Tibial nerve (tissue), 4 donors: ENCODE results near the gene OSBPL5. TPM values are rescaled to one million over a fixed set of nuclear protein-coding genes. Genes with fewer than 3 reads are reported as not detected.

ENCODE experiments used
- DNase-seq, 2 donors: peaks; one replicate each; pipeline ENCODE4 v3.0.0-alpha.2; 2019; ENCODE audit warnings: low spot score in 2 of 2
- H3K27ac ChIP-seq, 4 donors: fragments of 200-600 bp; sonication (generic) in 3 of 4; one replicate each; pipeline ENCODE4 v1.5.1; 2017 to 2019; ENCODE audit warnings: mild to moderate bottlenecking in 1 of 4
- H3K27me3 ChIP-seq, 2 donors: fragments of 200-600 bp; sonication (generic) in 1 of 2; one replicate each; pipeline versions ENCODE4 v1.5.1 to v1.6.0; 2017 to 2019
- H3K36me3 ChIP-seq, 3 donors: fragments of 200-600 bp; sonication (generic); one replicate each; pipeline ENCODE4 v1.5.1; 2018 to 2019
- H3K4me1 ChIP-seq, 4 donors: fragments of 200-600 bp; sonication (generic) in 3 of 4; one replicate each; pipeline ENCODE4 v1.5.1; 2017 to 2019
- H3K4me3 ChIP-seq, 4 donors: fragments of 200-600 bp; sonication (generic) in 3 of 4; one replicate each; pipeline ENCODE4 v1.5.1; 2017 to 2019; ENCODE audit warnings: mild to moderate bottlenecking in 1 of 4, moderate library complexity in 1 of 4
- H3K9me3 ChIP-seq, 4 donors: fragments of 200-600 bp; sonication (generic) in 3 of 4; one replicate each; pipeline ENCODE4 v1.5.1; 2017 to 2019
- EP300 ChIP-seq, 2 donors: sonication (generic); formaldehyde crosslinking; IDR thresholded peaks; one replicate each; pipeline ENCODE4 v1.6.1; 2017; ENCODE audit warnings: antibody characterized with exemption in 2 of 2, mild to moderate bottlenecking in 1 of 2
- POLR2A ChIP-seq, 2 donors: fragments of 450-650 bp; IDR thresholded peaks; one replicate each; pipeline ENCODE4 v1.6.1; 2017; ENCODE audit warnings: antibody characterized with exemption in 2 of 2, mild to moderate bottlenecking in 2 of 2, moderate library complexity in 2 of 2
- WGBS, 2 donors: methylation state at CpG; one replicate each; pipeline ENCODE4 v1.1.5; 2018; 5-methylcytosine and 5-hydroxymethylcytosine counted together
- total RNA-seq, 4 donors: library from RNA; depleted of rRNA; stranded (reverse); fragments of >200 nt; gene quantifications; one replicate each; pipeline ENCODE4 v1.1.0, GENCODE V29; 2016
- TF ChIP-seq, protein P1 (sequence below), 5 experiments: fragments of 200-600 bp in 3 of 5; fragments of 450-650 bp in 2 of 5; sonication (generic) in 3 of 5; IDR thresholded peaks; one replicate each; pipeline ENCODE4 v1.5.1; 2016 to 2019; ENCODE audit warnings: antibody characterized with exemption in 5 of 5, mild to moderate bottlenecking in 3 of 5, moderate library complexity in 2 of 5

Gene OSBPL5
- total RNA-seq, 4 donors from 2014 or later, result 58.8 to 168 (median 106) TPM

DNA sequence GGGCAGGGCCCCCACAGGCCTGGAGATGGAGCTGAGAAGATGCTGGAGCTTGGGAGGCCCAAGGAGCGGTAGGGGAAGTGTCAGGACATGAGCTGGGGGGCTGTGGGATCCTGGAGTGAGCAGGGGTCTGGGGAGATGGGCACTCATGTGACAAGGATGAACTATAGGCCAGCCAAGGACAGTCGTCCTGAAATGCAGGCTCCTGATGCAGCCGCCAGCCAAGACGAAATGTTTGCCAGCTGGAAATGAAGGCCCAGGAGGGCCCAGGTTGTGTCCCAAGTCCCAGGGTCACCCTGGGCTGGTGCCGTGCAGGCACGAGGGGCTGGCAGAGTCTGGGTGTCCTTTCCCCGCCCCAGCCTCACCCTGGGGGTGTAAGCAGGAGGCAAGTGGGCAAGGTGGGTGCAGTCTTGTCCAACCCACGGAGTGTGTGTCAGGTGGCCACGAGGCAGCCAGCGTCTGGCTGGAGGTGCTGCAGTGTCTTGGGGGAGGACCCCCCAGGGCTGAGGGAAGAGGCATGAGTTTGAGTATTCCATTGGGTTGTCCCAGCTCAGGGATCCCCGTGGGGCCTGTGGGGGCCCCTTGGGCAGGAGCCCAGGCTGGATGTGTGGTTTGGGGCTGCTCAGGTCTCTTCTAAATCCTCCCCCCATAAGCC, 32.1 kb upstream of the OSBPL5 start:
- no peak for DNase-seq
- TF ChIP-seq POLR2A (IDR thresholded peaks at IDR 0.05) (no peak), EP300 (IDR thresholded peaks at IDR 0.05) (no peak)
- TF ChIP-seq, protein P1, sequence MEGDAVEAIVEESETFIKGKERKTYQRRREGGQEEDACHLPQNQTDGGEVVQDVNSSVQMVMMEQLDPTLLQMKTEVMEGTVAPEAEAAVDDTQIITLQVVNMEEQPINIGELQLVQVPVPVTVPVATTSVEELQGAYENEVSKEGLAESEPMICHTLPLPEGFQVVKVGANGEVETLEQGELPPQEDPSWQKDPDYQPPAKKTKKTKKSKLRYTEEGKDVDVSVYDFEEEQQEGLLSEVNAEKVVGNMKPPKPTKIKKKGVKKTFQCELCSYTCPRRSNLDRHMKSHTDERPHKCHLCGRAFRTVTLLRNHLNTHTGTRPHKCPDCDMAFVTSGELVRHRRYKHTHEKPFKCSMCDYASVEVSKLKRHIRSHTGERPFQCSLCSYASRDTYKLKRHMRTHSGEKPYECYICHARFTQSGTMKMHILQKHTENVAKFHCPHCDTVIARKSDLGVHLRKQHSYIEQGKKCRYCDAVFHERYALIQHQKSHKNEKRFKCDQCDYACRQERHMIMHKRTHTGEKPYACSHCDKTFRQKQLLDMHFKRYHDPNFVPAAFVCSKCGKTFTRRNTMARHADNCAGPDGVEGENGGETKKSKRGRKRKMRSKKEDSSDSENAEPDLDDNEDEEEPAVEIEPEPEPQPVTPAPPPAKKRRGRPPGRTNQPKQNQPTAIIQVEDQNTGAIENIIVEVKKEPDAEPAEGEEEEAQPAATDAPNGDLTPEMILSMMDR (IDR thresholded peaks at IDR 0.05), result no peak
- no peaks in the 10 kb centered on the region for H3K9me3 ChIP-seq
- no peak overlapping the region for H3K27ac ChIP-seq
- no peak overlapping the region for H3K4me3 ChIP-seq
- H3K4me1 ChIP-seq, result no peaks in the 10 kb centered on the region
- WGBS, 2 donors, result 69 to 75% methylated on average over 7 to 10 of the region's 11 CpGs
- H3K27me3 ChIP-seq, result peaks cover 0 to 36% of the 10 kb centered on the region in 2 donors
- no peaks in the 10 kb centered on the region for H3K36me3 ChIP-seq

DNA sequence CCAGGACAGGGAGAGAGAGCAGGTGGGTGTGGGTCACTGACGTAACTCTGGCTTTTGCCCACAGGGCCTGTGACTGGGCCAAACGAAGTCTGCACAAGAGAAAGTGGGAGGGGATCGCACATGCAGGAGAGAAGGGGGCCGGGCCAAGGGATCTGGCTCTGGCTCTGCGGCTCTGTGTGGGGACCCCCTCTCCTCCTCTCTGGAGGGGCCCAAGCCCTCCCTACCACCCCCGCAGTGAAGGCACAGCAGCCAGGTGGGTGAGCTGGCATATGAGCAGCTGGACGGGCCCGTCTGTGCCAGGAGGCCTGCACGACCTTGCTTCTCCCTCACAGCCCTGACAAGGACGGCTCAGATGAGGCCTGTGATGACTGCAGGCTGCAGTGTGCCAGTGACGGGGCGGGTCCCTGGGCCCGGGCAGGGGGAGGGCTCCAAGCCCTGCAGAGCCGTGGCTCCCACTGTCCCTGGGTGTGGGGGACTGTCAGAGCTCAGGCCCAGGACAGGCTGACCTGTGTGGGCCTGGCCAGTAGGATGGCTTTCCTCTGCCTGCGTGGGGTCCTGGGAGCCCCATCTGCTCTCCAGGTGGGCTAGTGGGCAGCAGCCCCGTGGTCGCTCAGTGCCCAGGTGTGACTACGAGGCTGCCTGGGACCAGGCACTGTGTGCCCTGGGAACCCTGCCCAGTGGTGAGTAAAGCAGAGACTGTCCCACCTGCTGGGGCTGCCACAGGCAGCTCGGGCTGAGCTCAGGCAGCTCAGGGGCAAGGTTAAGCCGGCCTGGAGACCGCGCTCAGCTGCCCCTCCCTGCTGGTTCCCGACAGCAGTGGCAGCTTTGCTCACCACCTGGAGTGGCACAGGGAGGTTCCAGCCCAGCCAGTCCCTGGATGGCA, 31.3 kb upstream of the OSBPL5 start:
- H3K27ac ChIP-seq, result no peak overlapping the region
- 62 to 67% methylated on average over 10 to 17 of the region's 23 CpGs for WGBS, 2 donors
- no peak overlapping the region for H3K4me3 ChIP-seq
- no peaks in the 10 kb centered on the region for H3K9me3 ChIP-seq
- H3K36me3 ChIP-seq, result no peaks in the 10 kb centered on the region
- DNase-seq, result no peak
- TF ChIP-seq, protein P1 (IDR thresholded peaks at IDR 0.05), result no peak
- TF ChIP-seq POLR2A (IDR thresholded peaks at IDR 0.05), result no peak
- TF ChIP-seq EP300 (IDR thresholded peaks at IDR 0.05), result no peak
- H3K4me1 ChIP-seq, result no peaks in the 10 kb centered on the region
- peaks cover 0 to 28% of the 10 kb centered on the region in 2 donors for H3K27me3 ChIP-seq

- TF ChIP-seq, protein P1 (IDR thresholded peaks at IDR 0.05), result peak in 3 of 5 experiments; percentile 16 to 42 (median 20)
- TF ChIP-seq EP300 (IDR thresholded peaks at IDR 0.05), result no peak
- Histone ChIP-seq H3K27ac (no peak overlapping the region), H3K4me3 (no peak overlapping the region), H3K27me3 (peaks cover 0 to 19% of the 10 kb centered on the region in 2 donors), H3K36me3 (no peaks in the 10 kb centered on the region), H3K4me1 (no peaks in the 10 kb centered on the region), H3K9me3 (no peaks in the 10 kb centered on the region)
- WGBS, 2 donors, result 62 to 64% methylated on average over 12 to 16 of the region's 22 CpGs
- no peak for DNase-seq
Observed at GRCh38 chr11:3195251-3196160, 30.4 kb upstream of the OSBPL5 start.

DNA sequence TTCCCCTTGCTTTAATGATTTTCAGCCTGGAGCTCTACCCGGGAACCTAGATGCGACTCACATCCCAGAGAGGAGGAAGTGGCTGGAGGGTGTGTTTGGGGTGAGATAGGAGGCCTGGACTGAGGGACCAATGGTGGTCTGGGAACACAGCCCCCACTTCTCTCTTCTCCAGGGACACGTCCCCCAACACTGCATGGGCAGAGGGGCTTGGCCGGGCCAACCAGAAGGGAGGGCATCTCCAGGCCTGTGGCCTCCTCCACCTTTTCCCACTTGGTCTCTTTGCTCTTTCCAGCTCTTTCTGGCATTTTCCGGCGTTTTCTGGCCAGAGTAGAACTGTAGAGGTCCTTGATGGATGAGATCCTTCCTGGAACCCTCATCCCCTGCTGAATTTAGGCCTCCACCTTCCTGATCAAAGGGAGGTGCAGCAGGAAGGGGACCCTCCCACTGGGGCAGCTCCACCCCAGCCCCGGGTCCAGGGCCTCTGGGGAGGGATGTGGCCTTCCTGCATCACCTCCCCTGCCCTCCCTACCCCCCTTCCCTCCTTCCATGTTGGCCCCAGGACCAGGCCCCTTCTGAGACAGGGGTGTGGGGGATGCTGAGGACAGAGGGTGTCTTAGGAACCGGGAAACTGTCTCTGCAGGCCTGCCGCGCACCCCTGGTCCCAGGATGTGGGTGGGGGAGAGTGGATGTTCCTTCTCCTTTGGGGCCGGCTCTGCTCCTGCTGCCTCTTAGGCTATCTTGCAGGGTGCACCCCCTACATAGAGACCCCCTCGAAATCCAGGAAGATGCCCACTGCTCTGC, 29.1 kb upstream of the OSBPL5 start:
- H3K4me3 ChIP-seq, result no peak overlapping the region
- H3K36me3 ChIP-seq, result no peaks in the 10 kb centered on the region
- H3K27ac ChIP-seq, result no peak overlapping the region
- DNase-seq, result no peak
- peaks cover 0 to 15% of the 10 kb centered on the region in 2 donors for H3K27me3 ChIP-seq
- H3K4me1 ChIP-seq, result no peaks in the 10 kb centered on the region
- 76 to 80% methylated on average over 11 to 12 of the region's 12 CpGs for WGBS, 2 donors
- H3K9me3 ChIP-seq, result no peaks in the 10 kb centered on the region
- TF ChIP-seq POLR2A (IDR thresholded peaks at IDR 0.05), result no peak
- TF ChIP-seq EP300 (IDR thresholded peaks at IDR 0.05), result no peak
- TF ChIP-seq, protein P1 (IDR thresholded peaks at IDR 0.05), result no peak
